Astrocyte (in vitro differentiated cells and primary cell): ENCODE results near the gene STRN3. TPM values are rescaled to one million over a fixed set of nuclear protein-coding genes. Genes with fewer than 3 reads are reported as not detected.
"Not testable (repeated sequence)": the region's sequence is repeated elsewhere in the genome, so short reads cannot be mapped to it uniquely, and the experiment has no call there.

Source experiments
- DNase-seq: peaks from one replicate; pipeline ENCODE4 v3.0.0-alpha.2; 2010; ENCODE audit warnings: low read depth
- FAIRE-seq: peaks from 2 replicates; lab custom pipeline; 2011; peaks lifted over from hg19 to GRCh38; lab: Jason Lieb, UNC
- H2AFZ ChIP-seq: 2 replicates; pipeline ENCODE4 v1.6.0; 2012; ENCODE audit warnings: low read depth, low read length, inconsistent platforms
- H3K27ac ChIP-seq: 2 replicates; pipeline ENCODE4 v1.5.1; 2011; ENCODE audit warnings: low read depth, low read length, inconsistent platforms
- H3K27me3 ChIP-seq: 2 replicates; pipeline ENCODE4 v1.6.0; 2011; ENCODE audit warnings: low read length, inconsistent platforms; ENCODE audit not compliant: insufficient read depth
- H3K36me3 ChIP-seq: 2 replicates; pipeline ENCODE4 v1.5.1; 2011; ENCODE audit warnings: low read length, inconsistent platforms; ENCODE audit not compliant: insufficient read depth
- H3K4me1 ChIP-seq: 2 replicates; pipeline ENCODE4 v1.5.1; 2011; ENCODE audit warnings: low read length, inconsistent platforms; ENCODE audit not compliant: insufficient read depth
- H3K4me2 ChIP-seq: 2 replicates; pipeline ENCODE4 v1.6.0; 2012; ENCODE audit warnings: low read length, inconsistent platforms
- H3K4me3 ChIP-seq: 2 replicates; pipeline ENCODE4 v1.5.1; 2011; ENCODE audit warnings: low read depth, mild to moderate bottlenecking, low read length, inconsistent platforms; ENCODE audit not compliant: insufficient read depth
- H3K79me2 ChIP-seq: 2 replicates; pipeline ENCODE4 v1.6.0; 2012; ENCODE audit warnings: mild to moderate bottlenecking, low read length, inconsistent platforms; ENCODE audit not compliant: insufficient read depth
- H3K9ac ChIP-seq: 2 replicates; pipeline ENCODE4 v1.6.0; 2012; ENCODE audit warnings: mild to moderate bottlenecking, low read length, inconsistent platforms
- H3K9me3 ChIP-seq: 2 replicates; pipeline ENCODE4 v1.5.1; 2012; ENCODE audit warnings: low read depth, mild to moderate bottlenecking, low read length, inconsistent platforms; ENCODE audit not compliant: insufficient read depth
- H4K20me1 ChIP-seq: 2 replicates; pipeline ENCODE4 v1.6.0; 2012; ENCODE audit warnings: low read length, inconsistent platforms; ENCODE audit not compliant: insufficient read depth
- H3K27ac Mint-ChIP-seq: one replicate; pipeline ENCODE4 v1.8.0; 2021; ENCODE audit warnings: mild to moderate bottlenecking, mixed read lengths; ENCODE audit not compliant: unreplicated experiment
- H3K27me3 Mint-ChIP-seq: one replicate; pipeline ENCODE4 v1.8.0; 2021; ENCODE audit warnings: low read depth, mixed read lengths; ENCODE audit not compliant: unreplicated experiment
- H3K36me3 Mint-ChIP-seq: one replicate; pipeline ENCODE4 v1.8.0; 2021; ENCODE audit warnings: low read depth, mixed read lengths; ENCODE audit not compliant: unreplicated experiment
- H3K4me1 Mint-ChIP-seq: one replicate; pipeline ENCODE4 v1.8.0; 2021; ENCODE audit warnings: low read depth, mixed read lengths; ENCODE audit not compliant: unreplicated experiment
- H3K4me3 Mint-ChIP-seq: one replicate; pipeline ENCODE4 v1.8.0; 2021; ENCODE audit warnings: mild to moderate bottlenecking, moderate library complexity, mixed read lengths; ENCODE audit not compliant: unreplicated experiment
- H3K9me3 Mint-ChIP-seq: one replicate; pipeline ENCODE4 v1.8.0; 2021; ENCODE audit warnings: mild to moderate bottlenecking, mixed read lengths; ENCODE audit not compliant: unreplicated experiment
- CTCF ChIP-seq: IDR thresholded peaks from 2 replicates; pipeline ENCODE4 v1.5.1; 2011; ENCODE audit warnings: low read depth, mild to moderate bottlenecking, inconsistent platforms, low read length, moderate library complexity; ENCODE audit not compliant: insufficient read depth
- EZH2 ChIP-seq: IDR thresholded peaks from 2 replicates; pipeline ENCODE4 v1.6.1; 2012; ENCODE audit warnings: mild to moderate bottlenecking, low read length, inconsistent platforms; ENCODE audit not compliant: insufficient read depth
- total RNA-seq: library from RNA; stranded (reverse); gene quantifications from 2 replicates; pipeline ENCODE4 v1.2.1, GENCODE V29; 2021

Gene STRN3
- total RNA-seq, 1 donor from 2014 or later: 48.4 TPM

- Histone ChIP-seq H3K27ac (no peak overlapping the region), H3K9ac (no peak overlapping the region), H3K4me2 (no peak overlapping the region), H2AFZ (no peak overlapping the region), H3K27me3 (no peaks in the 10 kb centered on the region), H3K9me3 (no peaks in the 10 kb centered on the region), H3K4me1 (no peaks in the 10 kb centered on the region), H4K20me1 (peaks cover 80% of the 10 kb centered on the region), H3K79me2 (peaks cover 93% of the 10 kb centered on the region), H3K36me3 (peaks cover 3% of the 10 kb centered on the region), H3K4me3 (no peak overlapping the region)
- DNase-seq (no peak), FAIRE-seq (no peak)
- no peaks in the 10 kb centered on the region for H3K9me3 Mint-ChIP-seq
- H3K27ac Mint-ChIP-seq: no peak overlapping the region
- peaks cover 5% of the 10 kb centered on the region for H3K4me1 Mint-ChIP-seq
- TF ChIP-seq CTCF: no peak
- no peak for TF ChIP-seq EZH2
- peaks cover 6% of the 10 kb centered on the region for H3K36me3 Mint-ChIP-seq
- no peak overlapping the region for H3K4me3 Mint-ChIP-seq
- no peaks in the 10 kb centered on the region for H3K27me3 Mint-ChIP-seq
Observed at GRCh38 chr14:31006703-31007102, 19.5 kb downstream of the STRN3 start.

- not testable (repeated sequence) for H3K9me3 Mint-ChIP-seq, H3K27ac ChIP-seq, H2AFZ ChIP-seq, H3K9me3 ChIP-seq, H3K4me3 ChIP-seq, H3K4me1 ChIP-seq, H3K27me3 Mint-ChIP-seq, H3K27me3 ChIP-seq, H3K4me2 ChIP-seq, H3K36me3 ChIP-seq, H3K4me3 Mint-ChIP-seq, H3K4me1 Mint-ChIP-seq, FAIRE-seq, DNase-seq, H3K27ac Mint-ChIP-seq, H3K9ac ChIP-seq
- H3K79me2 ChIP-seq: peaks cover 94% of the 10 kb centered on the region
- peaks cover 10% of the 10 kb centered on the region for H3K36me3 Mint-ChIP-seq
- H4K20me1 ChIP-seq: peaks cover 88% of the 10 kb centered on the region
Observed at GRCh38 chr14:31004007-31004406, 22.2 kb downstream of the STRN3 start.

- DNase-seq (no peak), FAIRE-seq (no peak)
- peaks cover 3% of the 10 kb centered on the region for H3K36me3 ChIP-seq
- no peak overlapping the region for H3K9ac ChIP-seq
- H3K79me2 ChIP-seq: peaks cover 94% of the 10 kb centered on the region
- Mint-ChIP-seq H3K27me3 (no peaks in the 10 kb centered on the region), H3K9me3 (no peaks in the 10 kb centered on the region), H3K36me3 (peaks cover 14% of the 10 kb centered on the region), H3K27ac (no peak overlapping the region), H3K4me1 (peaks cover 7% of the 10 kb centered on the region), H3K4me3 (no peak overlapping the region)
- peaks cover 88% of the 10 kb centered on the region for H4K20me1 ChIP-seq
- TF ChIP-seq CTCF (no peak), EZH2 (no peak)
- no peaks in the 10 kb centered on the region for H3K9me3 ChIP-seq
- no peak overlapping the region for H3K27ac ChIP-seq
- H3K4me1 ChIP-seq: no peaks in the 10 kb centered on the region
- no peak overlapping the region for H3K4me2 ChIP-seq
- H3K4me3 ChIP-seq: no peak overlapping the region
- no peak overlapping the region for H2AFZ ChIP-seq
- no peaks in the 10 kb centered on the region for H3K27me3 ChIP-seq
Observed at GRCh38 chr14:31003284-31003683, 22.9 kb downstream of the STRN3 start.
